Fibroblast of mammary gland (primary cell): ENCODE results near the gene PLEKHA6.
A peak's percentile ranks its signal among the peaks of the same experiment; 100 is the strongest.

ENCODE experiments used
- DNase-seq: peaks from one replicate; pipeline ENCODE4 v3.0.0-alpha.2; 2010; ENCODE audit warnings: low read depth
- H3K4me3 ChIP-seq: 2 replicates; pipeline ENCODE4 v1.5.1; 2011; ENCODE audit warnings: low read depth, mild to moderate bottlenecking, low read length, moderate library complexity; ENCODE audit not compliant: control insufficient read depth
- TF ChIP-seq, protein P1 (sequence below): conservative IDR thresholded peaks from 2 replicates; pipeline ENCODE4 v1.5.1; 2011; ENCODE audit warnings: low read depth, low read length, inconsistent platforms; ENCODE audit not compliant: control insufficient read depth, insufficient read depth

Gene PLEKHA6

DNA sequence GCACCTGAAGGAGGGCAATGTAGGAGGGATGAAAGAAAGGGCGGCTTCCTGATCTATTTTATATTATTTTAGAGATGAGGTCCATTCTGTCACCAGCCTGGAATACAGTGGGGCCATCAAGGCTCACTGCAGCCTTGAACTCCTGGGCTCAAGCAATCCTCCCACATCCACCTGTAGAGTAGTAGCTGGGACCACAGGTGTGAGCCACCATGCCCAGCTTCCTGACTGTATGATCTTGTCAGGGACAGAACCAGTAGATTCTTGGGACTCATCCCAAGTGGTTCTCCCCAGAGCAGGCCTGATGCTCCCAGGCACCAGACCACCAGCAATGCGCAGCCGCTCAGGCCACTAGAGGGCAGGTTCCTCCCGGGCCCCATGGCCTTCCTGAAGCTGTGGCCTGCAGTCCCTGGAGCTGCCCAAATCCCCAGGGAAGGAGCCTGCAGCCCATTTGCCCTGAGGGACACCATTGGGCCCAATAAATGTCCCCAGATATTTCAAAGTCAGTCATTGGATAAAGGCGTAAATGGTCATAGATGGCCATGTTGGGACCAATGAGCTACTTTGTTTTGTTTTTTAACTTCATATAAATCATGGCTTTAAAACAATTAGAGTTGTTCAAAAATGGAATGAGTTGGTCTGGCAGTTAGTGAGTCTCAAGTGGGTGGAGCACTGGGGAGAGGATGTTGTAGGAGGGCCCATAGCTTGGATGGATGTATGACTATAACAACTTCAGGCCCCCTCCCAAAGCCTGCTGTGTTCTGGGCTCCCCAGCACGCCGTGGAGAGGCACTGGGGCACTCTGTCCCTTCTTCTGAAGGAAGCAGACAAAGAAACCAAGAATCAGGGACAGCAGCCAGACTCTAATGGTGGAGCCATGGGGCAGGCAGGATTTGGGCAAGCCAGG lies 101.3 kb downstream of the PLEKHA6 start:
- TF ChIP-seq, protein P1, sequence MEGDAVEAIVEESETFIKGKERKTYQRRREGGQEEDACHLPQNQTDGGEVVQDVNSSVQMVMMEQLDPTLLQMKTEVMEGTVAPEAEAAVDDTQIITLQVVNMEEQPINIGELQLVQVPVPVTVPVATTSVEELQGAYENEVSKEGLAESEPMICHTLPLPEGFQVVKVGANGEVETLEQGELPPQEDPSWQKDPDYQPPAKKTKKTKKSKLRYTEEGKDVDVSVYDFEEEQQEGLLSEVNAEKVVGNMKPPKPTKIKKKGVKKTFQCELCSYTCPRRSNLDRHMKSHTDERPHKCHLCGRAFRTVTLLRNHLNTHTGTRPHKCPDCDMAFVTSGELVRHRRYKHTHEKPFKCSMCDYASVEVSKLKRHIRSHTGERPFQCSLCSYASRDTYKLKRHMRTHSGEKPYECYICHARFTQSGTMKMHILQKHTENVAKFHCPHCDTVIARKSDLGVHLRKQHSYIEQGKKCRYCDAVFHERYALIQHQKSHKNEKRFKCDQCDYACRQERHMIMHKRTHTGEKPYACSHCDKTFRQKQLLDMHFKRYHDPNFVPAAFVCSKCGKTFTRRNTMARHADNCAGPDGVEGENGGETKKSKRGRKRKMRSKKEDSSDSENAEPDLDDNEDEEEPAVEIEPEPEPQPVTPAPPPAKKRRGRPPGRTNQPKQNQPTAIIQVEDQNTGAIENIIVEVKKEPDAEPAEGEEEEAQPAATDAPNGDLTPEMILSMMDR: peak; percentile 81
- peak; percentile 57 for DNase-seq
- no peak overlapping the region for H3K4me3 ChIP-seq

DNA sequence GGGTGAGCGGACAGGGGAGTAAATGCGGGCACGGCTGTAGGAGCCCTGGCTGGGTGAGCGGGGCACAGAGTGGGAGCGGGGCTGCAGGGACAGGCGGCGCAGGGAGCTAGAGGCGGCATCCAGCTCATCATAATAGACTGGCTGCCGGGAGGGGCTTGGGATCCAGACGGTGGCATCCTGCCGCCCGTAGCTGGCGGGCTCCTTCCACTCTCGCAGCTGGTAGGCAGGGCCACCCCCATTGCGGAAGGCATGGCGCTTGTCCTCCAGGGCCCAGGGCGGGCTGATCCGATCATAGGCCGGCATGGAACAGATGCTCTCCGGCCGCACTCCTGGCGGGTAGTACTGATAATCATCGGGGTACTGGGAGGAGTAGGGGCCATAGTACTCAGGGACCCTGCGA lies 102.3 kb downstream of the PLEKHA6 start:
- H3K4me3 ChIP-seq: no peak overlapping the region
- TF ChIP-seq, protein P1: no peak
- DNase-seq: no peak

DNA sequence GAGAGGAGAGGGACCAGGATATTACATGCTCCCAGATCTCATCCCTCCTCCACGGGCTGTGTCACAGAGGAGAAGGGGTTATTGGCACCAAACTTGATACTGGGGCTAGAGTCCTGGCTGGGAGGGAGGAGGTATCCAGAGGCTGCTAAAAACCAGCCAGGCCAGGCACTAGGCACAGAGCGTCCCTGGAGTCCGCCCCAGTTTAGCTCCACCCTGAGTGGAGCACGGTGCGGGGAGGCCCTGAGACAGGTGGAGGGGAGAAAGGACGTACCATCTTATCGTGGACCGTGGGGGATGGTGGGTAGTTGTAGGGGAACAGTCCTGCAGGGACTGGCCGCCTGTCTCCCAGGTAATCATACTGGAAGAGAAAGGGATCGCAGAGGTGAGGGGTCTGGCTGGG lies 103.2 kb downstream of the PLEKHA6 start:
- H3K4me3 ChIP-seq: no peak overlapping the region
- no peak for DNase-seq
- TF ChIP-seq, protein P1: no peak

DNA sequence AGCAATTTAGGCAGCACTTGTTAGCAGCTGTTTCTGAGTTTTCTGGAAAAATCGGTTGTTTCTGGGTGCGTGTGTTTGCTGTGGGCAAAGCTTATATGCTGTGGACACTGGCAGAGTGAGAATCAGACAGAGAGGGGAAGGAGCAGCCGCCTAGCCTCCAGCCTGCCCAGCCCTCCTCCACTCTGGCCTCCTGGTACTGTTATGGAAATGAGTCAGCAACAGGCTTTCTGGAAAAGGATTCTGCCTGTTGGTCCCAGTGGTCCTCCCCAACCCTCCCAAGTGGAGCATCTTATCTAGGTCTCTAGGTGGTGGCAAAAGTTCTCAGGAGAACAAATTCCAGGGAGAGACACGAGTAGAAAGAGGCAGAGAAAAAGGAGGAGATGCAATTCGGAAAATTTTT lies 103.8 kb downstream of the PLEKHA6 start:
- DNase-seq: peak; percentile 45
- H3K4me3 ChIP-seq: no peak overlapping the region
- TF ChIP-seq, protein P1: no peak

DNA sequence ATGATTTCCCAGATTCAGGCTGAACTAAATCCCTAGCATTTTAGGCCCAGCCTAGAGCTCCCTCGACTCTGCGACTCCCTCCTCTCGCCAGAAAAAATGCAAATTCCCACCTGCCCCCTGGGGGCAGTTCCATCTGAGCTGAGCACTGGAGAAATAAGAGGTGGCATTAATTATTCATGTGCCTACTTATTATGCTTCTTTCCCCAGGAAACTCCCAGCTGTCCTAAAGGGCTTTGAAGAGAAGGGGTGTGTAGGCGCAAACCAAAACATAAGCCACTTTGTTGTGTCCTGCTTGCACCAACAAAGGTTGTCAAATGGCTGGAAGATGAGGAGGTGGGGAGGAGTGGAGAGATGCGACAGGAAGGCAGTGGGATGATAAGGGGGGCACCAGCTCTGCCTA lies 104.5 kb downstream of the PLEKHA6 start:
- TF ChIP-seq, protein P1: no peak
- DNase-seq: no peak
- no peak overlapping the region for H3K4me3 ChIP-seq

DNA sequence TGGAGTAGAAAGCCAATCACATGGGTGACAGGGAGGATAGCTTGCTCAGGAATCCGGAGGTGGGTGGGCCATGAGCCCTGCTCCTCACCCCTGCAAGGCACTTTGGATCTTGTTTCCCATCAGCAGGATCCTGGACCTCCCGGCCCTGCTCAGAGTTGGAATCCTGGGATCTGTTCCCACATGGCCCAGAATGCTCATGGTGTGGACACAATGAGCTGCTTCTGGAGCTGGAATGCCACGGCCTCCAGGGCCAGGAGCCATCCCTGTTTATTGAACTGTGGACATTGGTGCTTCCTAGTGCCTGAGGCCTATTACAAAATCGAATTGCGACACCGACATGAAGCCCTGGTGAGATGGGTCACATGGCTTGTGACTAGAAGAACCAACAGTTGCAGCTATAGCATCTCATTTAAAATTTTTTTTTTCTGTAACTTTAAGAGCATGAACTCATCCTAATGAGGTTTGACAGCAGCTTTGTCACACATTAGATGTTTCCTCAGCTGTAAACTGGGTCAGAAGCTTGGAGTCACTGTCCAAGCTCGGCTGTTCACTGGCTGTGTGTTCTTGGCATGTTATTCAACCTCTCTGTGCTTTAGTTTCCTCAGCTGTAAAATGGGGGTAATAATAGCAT lies 105.6 kb downstream of the PLEKHA6 start:
- H3K4me3 ChIP-seq: no peak overlapping the region
- TF ChIP-seq, protein P1: no peak
- DNase-seq: peak; percentile 82
